Measurements from ENCODE around the gene BRD1.

BRD1 gene

GRCh38 chr22:49725516-49725915 lies 102.2 kb downstream of the BRD1 start:
- peaks cover 71% of the 10 kb centered on the region for H3K27me3 Mint-ChIP-seq
- no peak overlapping the region for H3K4me3 Mint-ChIP-seq
- H3K36me3 Mint-ChIP-seq, result no peaks in the 10 kb centered on the region
- H3K9me3 Mint-ChIP-seq, result no peaks in the 10 kb centered on the region
- no peak for ATAC-seq
- no peak overlapping the region for H3K27ac Mint-ChIP-seq
- H3K4me1 Mint-ChIP-seq, result peaks cover 11% of the 10 kb centered on the region

- H3K4me3 Mint-ChIP-seq, result peak overlapping the region; percentile 31
- peaks cover 11% of the 10 kb centered on the region for H3K4me1 Mint-ChIP-seq
- no peak overlapping the region for H3K27ac Mint-ChIP-seq
- H3K27me3 Mint-ChIP-seq, result peaks cover 68% of the 10 kb centered on the region
- peak; percentile 77 for ATAC-seq
- no peaks in the 10 kb centered on the region for H3K9me3 Mint-ChIP-seq
- H3K36me3 Mint-ChIP-seq, result no peaks in the 10 kb centered on the region
These were observed 102.7 kb downstream of the BRD1 start for GRCh38 chr22:49724893-49725489.

GRCh38 chr22:49724030-49724892 lies 103.4 kb downstream of the BRD1 start:
- Mint-ChIP-seq H3K27ac (peak overlapping the region; percentile 26), H3K36me3 (no peaks in the 10 kb centered on the region), H3K4me3 (peak overlapping the region; percentile 83), H3K27me3 (peaks cover 68% of the 10 kb centered on the region), H3K4me1 (peaks cover 11% of the 10 kb centered on the region), H3K9me3 (no peaks in the 10 kb centered on the region)
- ATAC-seq, result no peak

- Mint-ChIP-seq H3K27me3 (peaks cover 66% of the 10 kb centered on the region), H3K4me3 (peak overlapping the region; percentile 83), H3K36me3 (no peaks in the 10 kb centered on the region), H3K9me3 (no peaks in the 10 kb centered on the region), H3K4me1 (peaks cover 11% of the 10 kb centered on the region), H3K27ac (peak overlapping the region; percentile 26)
- no peak for ATAC-seq
These were observed 104.1 kb downstream of the BRD1 start for GRCh38 chr22:49723478-49724029.

All from stimulated activated memory B cell treated with anti-CD40 and anti-IgM and Interleukin-4, amounts not matched to agents 10 μg/mL and 1 μg/mL and 100 μg/mL, for 72 hours (primary cell).